GM12878 (cell line): ENCODE data around the gene SLC28A1.

Experiments
- CHD4 ChIP-seq: fragments of 200-600 bp; sonication (generic); IDR thresholded peaks from 2 replicates; pipeline ENCODE4 v1.6.1; 2016; ENCODE audit warnings: mild to moderate bottlenecking
- CTCF ChIP-seq, 3 experiments: IDR thresholded peaks in 2 of 3; conservative IDR thresholded peaks in 1 of 3; 2 replicates each; pipeline ENCODE4 v1.5.1; 2011; ENCODE audit warnings: low read depth in 3 of 3, low read length in 3 of 3, mild to moderate bottlenecking in 3 of 3, control low read depth in 2 of 3, moderate library complexity in 2 of 3, inconsistent platforms in 1 of 3, mixed read lengths in 1 of 3; ENCODE audit not compliant: control insufficient read depth in 2 of 3, insufficient read depth in 1 of 3; ENCODE audit errors: extremely low read depth in 1 of 3
- EZH2 ChIP-seq: IDR thresholded peaks from 2 replicates; pipeline ENCODE4 v1.6.1; 2012; ENCODE audit warnings: low read depth, mild to moderate bottlenecking, control low read depth, inconsistent platforms, low read length, borderline replicate concordance; ENCODE audit not compliant: control insufficient read depth
- HDAC2 ChIP-seq: fragments of 200-600 bp; sonication (generic); IDR thresholded peaks from 2 replicates; pipeline ENCODE4 v1.6.1; 2017
- SP1 ChIP-seq: IDR thresholded peaks from one replicate; pipeline ENCODE4 v1.6.1; 2011; ENCODE audit warnings: low read depth, low read length
- SUZ12 ChIP-seq: fragments of 200-600 bp; sonication (generic); IDR thresholded peaks from one replicate; pipeline ENCODE4 v1.6.1; 2018; ENCODE audit warnings: antibody characterized with exemption, mild to moderate bottlenecking; ENCODE audit not compliant: unreplicated experiment
- TARDBP ChIP-seq: IDR thresholded peaks from 2 replicates; pipeline ENCODE4 v1.6.1; 2016; ENCODE audit warnings: borderline replicate concordance
- TCF12 ChIP-seq: IDR thresholded peaks from 2 replicates; pipeline ENCODE4 v1.6.1; 2011; ENCODE audit warnings: low read depth, mild to moderate bottlenecking, low read length

- TF ChIP-seq CTCF (IDR thresholded peaks at IDR 0.05 in 2 of 3, conservative IDR thresholded peaks at IDR 0.05 in 1 of 3; ENCODE audit: control insufficient read depth in 2 of 3, extremely low read depth in 1 of 3, insufficient read depth in 1 of 3, low read depth in 3 of 3, low read length in 3 of 3) (no peak), HDAC2 (no peak), CHD4 (no peak), EZH2 (no peak), TARDBP (no peak), TCF12 (no peak), SUZ12 (no peak), SP1 (no peak)
Observed at GRCh38 chr15:84913360-84913723, 28.9 kb downstream of the SLC28A1 start.
